HepG2 (cell line): ENCODE data around the gene SLC38A8.

Source experiments
- BHLHE40 ChIP-seq: IDR thresholded peaks from 2 replicates; pipeline ENCODE4 v1.6.1; 2011; ENCODE audit warnings: low read length, improper control_type of control experiment
- CTCF ChIP-seq: sonication (generic); formaldehyde crosslinking; IDR thresholded peaks from 2 replicates; pipeline ENCODE4 v1.5.0; 2020; ENCODE audit warnings: mild to moderate bottlenecking, missing genetic modification reagents, moderate library complexity
- EZH2 ChIP-seq: conservative IDR thresholded peaks from 2 replicates; pipeline ENCODE4 v1.6.1; 2012; ENCODE audit warnings: mild to moderate bottlenecking, low read depth, low read length, moderate library complexity
- MED13 ChIP-seq: sonication (generic); formaldehyde crosslinking; IDR thresholded peaks from 2 replicates; pipeline ENCODE4 v1.5.0; 2020; ENCODE audit warnings: missing genetic modification reagents
- POLR2A ChIP-seq, 2 experiments: IDR thresholded peaks; 2 replicates each; pipeline ENCODE4 v1.6.1; 2011; ENCODE audit warnings: low read depth in 2 of 2, low read length in 2 of 2, mild to moderate bottlenecking in 1 of 2, moderate library complexity in 1 of 2; ENCODE audit not compliant: insufficient read depth in 1 of 2
- ZBED4 ChIP-seq: sonication (generic); formaldehyde crosslinking; IDR thresholded peaks from 2 replicates; pipeline ENCODE4 v1.4.0; 2020; ENCODE audit warnings: missing genetic modification reagents, borderline replicate concordance
- ZBTB37 ChIP-seq: sonication (generic); formaldehyde crosslinking; IDR thresholded peaks from 2 replicates; pipeline ENCODE4 v1.4.0; 2020; ENCODE audit warnings: mild to moderate bottlenecking, missing genetic modification reagents
- ZBTB43 ChIP-seq: sonication (generic); formaldehyde crosslinking; conservative IDR thresholded peaks from 2 replicates; pipeline ENCODE4 v1.4.0; 2020; ENCODE audit warnings: missing genetic modification reagents
- ZNF101 ChIP-seq: sonication (generic); formaldehyde crosslinking; IDR thresholded peaks from 2 replicates; pipeline ENCODE4 v1.4.0; 2020; ENCODE audit warnings: mild to moderate bottlenecking, low read depth, missing genetic modification reagents, borderline replicate concordance
- ZNF547 ChIP-seq: sonication (generic); formaldehyde crosslinking; IDR thresholded peaks from 2 replicates; pipeline ENCODE4 v1.5.1; 2020; ENCODE audit warnings: mild to moderate bottlenecking, missing genetic modification reagents
- ZNF75D ChIP-seq: sonication (generic); formaldehyde crosslinking; IDR thresholded peaks from 2 replicates; pipeline ENCODE4 v1.8.1; 2023; ENCODE audit warnings: missing genetic modification reagents, mild to moderate bottlenecking, borderline replicate concordance

- TF ChIP-seq ZBTB37 (CRISPR knock-in tag) (no peak), ZNF75D (no peak), POLR2A (IDR thresholded peaks at IDR 0.05; ENCODE audit: insufficient read depth in 1 of 2, low read depth in 2 of 2, low read length in 2 of 2) (no peak), BHLHE40 (no peak), ZBTB43 (CRISPR knock-in tag) (no peak), MED13 (CRISPR knock-in tag) (no peak), CTCF (no peak), EZH2 (no peak), ZBED4 (CRISPR knock-in tag) (no peak), ZNF547 (no peak), ZNF101 (no peak)
Measured at GRCh38 chr16:84068783-84069462, 26.3 kb upstream of the SLC38A8 start.
